ENCODE data around the gene RGS13.

Gene RGS13

DNA sequence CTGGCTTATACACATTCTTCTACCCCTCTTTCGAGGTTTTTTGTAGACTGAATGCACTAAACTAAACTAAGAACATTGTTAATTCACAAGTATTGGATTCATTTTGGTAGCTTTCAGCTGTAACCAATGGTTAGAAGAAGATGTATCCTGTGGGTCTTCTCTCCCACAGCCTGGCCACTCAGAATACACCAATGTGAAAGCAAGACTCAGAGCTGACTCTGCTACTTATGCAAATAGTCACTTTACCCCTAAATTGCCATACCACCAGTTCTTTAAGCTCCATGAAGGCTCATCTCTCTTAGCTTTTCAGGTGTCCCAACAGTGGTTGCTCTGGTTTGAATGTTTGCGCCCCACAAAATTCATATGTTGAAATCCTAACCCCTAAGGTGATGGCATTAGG is 60.1 kb downstream of the RGS13 start:
- Histone ChIP-seq H2AK5ac (ENCODE audit: low read depth, low read length) (no peak overlapping the region), H2BK15ac (ENCODE audit: low read length) (no peak overlapping the region), H3K14ac (ENCODE audit: low read length) (no peak overlapping the region), H2AFZ (ENCODE audit: low read length) (no peak overlapping the region), H3K27me3 (ENCODE audit: control insufficient read depth in 3 of 3, insufficient read depth in 3 of 3, low read depth in 1 of 3, low read length in 3 of 3) (no peaks in the 10 kb centered on the region), H2BK120ac (ENCODE audit: low read depth, low read length) (no peak overlapping the region), H3K9me3 (replicated peaks in 1 of 2; ENCODE audit: control insufficient read depth in 2 of 2, insufficient read depth in 1 of 2, low read depth in 1 of 2, low read length in 2 of 2) (no peaks in the 10 kb centered on the region), H3K18ac (ENCODE audit: low read length) (no peak overlapping the region), H3K23ac (ENCODE audit: low read depth, low read length, poor library complexity) (no peak overlapping the region), H3K9ac (ENCODE audit: low read depth, low read length, poor library complexity) (no peak overlapping the region), H2BK12ac (ENCODE audit: low read length) (no peak overlapping the region), H4K91ac (ENCODE audit: low read depth, low read length, poor library complexity) (no peak overlapping the region), H3K4me2 (ENCODE audit: insufficient read depth, low read length, poor library complexity, severe bottlenecking) (no peak overlapping the region), H3K36me3 (replicated peaks in 1 of 2; ENCODE audit: control insufficient read depth in 2 of 2, insufficient read depth in 2 of 2, low read length in 2 of 2) (no peaks in the 10 kb centered on the region), H4K8ac (ENCODE audit: low read depth, low read length) (no peak overlapping the region), H2BK5ac (ENCODE audit: low read length) (no peak overlapping the region), H3K4me3 (ENCODE audit: low read length in 2 of 2) (no peak overlapping the region), H3K27ac (replicated peaks; ENCODE audit: low read length) (no peak overlapping the region), H3K79me1 (ENCODE audit: low read depth, low read length) (no peaks in the 10 kb centered on the region), H3K4me1 (ENCODE audit: control insufficient read depth in 2 of 2, insufficient read depth in 1 of 2, low read depth in 1 of 2, low read length in 2 of 2) (no peaks in the 10 kb centered on the region), H3K4ac (ENCODE audit: low read length) (no peak overlapping the region)
- DNase-seq (ENCODE audit: low spot score), result no peak
- no CpG with 5 or more reads among the region's 2 CpGs for WGBS, 2 donors (ENCODE audit: extremely low coverage in 2 of 2, insufficient read length in 2 of 2, insufficient replicate concordance in 1 of 2)

DNA sequence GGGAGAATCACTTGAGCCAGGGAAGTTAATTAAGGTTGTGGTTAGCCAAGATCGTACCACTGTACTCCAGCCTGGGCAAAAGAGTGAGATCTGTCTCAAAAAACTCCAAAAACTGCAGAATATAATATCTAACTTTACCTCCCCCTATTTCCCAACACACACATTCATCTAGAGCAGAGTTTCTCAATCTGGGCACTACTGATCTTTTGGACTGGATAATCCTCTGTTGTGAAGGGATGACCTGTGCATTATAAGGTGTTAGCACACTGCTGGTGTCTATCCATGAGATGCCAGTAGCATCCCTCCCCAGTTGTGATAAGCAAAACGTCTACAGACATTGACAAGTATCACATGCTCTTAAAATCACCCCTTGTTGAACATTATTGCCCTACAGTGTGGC is 61.8 kb downstream of the RGS13 start:
- Histone ChIP-seq H3K27me3 (ENCODE audit: control insufficient read depth in 3 of 3, insufficient read depth in 3 of 3, low read depth in 1 of 3, low read length in 3 of 3) (no peaks in the 10 kb centered on the region), H2AFZ (ENCODE audit: low read length) (no peak overlapping the region), H2BK5ac (ENCODE audit: low read length) (no peak overlapping the region), H3K4ac (ENCODE audit: low read length) (no peak overlapping the region), H4K91ac (ENCODE audit: low read depth, low read length, poor library complexity) (no peak overlapping the region), H3K23ac (ENCODE audit: low read depth, low read length, poor library complexity) (no peak overlapping the region), H3K9me3 (replicated peaks in 1 of 2; ENCODE audit: control insufficient read depth in 2 of 2, insufficient read depth in 1 of 2, low read depth in 1 of 2, low read length in 2 of 2) (no peaks in the 10 kb centered on the region), H3K27ac (replicated peaks; ENCODE audit: low read length) (no peak overlapping the region), H2BK12ac (ENCODE audit: low read length) (no peak overlapping the region), H3K4me1 (ENCODE audit: control insufficient read depth in 2 of 2, insufficient read depth in 1 of 2, low read depth in 1 of 2, low read length in 2 of 2) (no peaks in the 10 kb centered on the region), H3K36me3 (replicated peaks in 1 of 2; ENCODE audit: control insufficient read depth in 2 of 2, insufficient read depth in 2 of 2, low read length in 2 of 2) (no peaks in the 10 kb centered on the region), H3K18ac (ENCODE audit: low read length) (no peak overlapping the region), H2AK5ac (ENCODE audit: low read depth, low read length) (no peak overlapping the region), H3K79me1 (ENCODE audit: low read depth, low read length) (no peaks in the 10 kb centered on the region), H4K8ac (ENCODE audit: low read depth, low read length) (no peak overlapping the region), H3K9ac (ENCODE audit: low read depth, low read length, poor library complexity) (no peak overlapping the region), H2BK120ac (ENCODE audit: low read depth, low read length) (no peak overlapping the region), H3K14ac (ENCODE audit: low read length) (no peak overlapping the region), H3K4me2 (ENCODE audit: insufficient read depth, low read length, poor library complexity, severe bottlenecking) (no peak overlapping the region), H3K4me3 (ENCODE audit: low read length in 2 of 2) (no peak overlapping the region), H2BK15ac (ENCODE audit: low read length) (no peak overlapping the region)
- no peak for DNase-seq (ENCODE audit: low spot score)
- no CpG with 5 or more reads among the region's 2 CpGs for WGBS, 2 donors (ENCODE audit: extremely low coverage in 2 of 2, insufficient read length in 2 of 2, insufficient replicate concordance in 1 of 2)

DNA sequence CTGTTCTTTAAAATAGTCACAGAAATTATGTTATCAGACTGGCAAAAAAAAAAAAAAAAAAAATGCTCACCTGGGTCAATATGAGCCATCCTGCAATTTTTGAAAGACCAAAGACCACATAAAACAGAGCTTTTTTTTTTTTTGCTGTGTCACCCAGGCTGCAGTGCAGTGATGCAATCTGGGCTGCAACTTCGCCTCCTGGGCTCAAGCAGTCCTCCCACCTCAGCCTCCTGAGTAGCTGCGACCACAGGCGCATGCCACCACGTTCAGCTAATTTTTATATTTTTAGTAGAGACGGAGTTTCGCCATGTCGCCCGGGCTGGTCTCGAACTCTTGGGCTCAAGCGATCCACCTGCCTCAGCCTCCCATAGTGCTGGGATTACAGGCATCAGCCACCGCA is 62.8 kb downstream of the RGS13 start:
- H3K4me3 ChIP-seq (ENCODE audit: low read length in 2 of 2), result no peak overlapping the region
- no peak overlapping the region for H4K91ac ChIP-seq (ENCODE audit: low read depth, low read length, poor library complexity)
- H3K4me1 ChIP-seq (ENCODE audit: control insufficient read depth in 2 of 2, insufficient read depth in 1 of 2, low read depth in 1 of 2, low read length in 2 of 2), result no peaks in the 10 kb centered on the region
- H2AFZ ChIP-seq (ENCODE audit: low read length), result no peak overlapping the region
- no peak overlapping the region for H3K14ac ChIP-seq (ENCODE audit: low read length)
- no peak overlapping the region for H3K9ac ChIP-seq (ENCODE audit: low read depth, low read length, poor library complexity)
- H2BK15ac ChIP-seq (ENCODE audit: low read length), result no peak overlapping the region
- no peaks in the 10 kb centered on the region for H3K36me3 ChIP-seq (replicated peaks in 1 of 2; ENCODE audit: control insufficient read depth in 2 of 2, insufficient read depth in 2 of 2, low read length in 2 of 2)
- no CpG with 5 or more reads among the region's 11 CpGs for whole genome bisulfite sequencing, 2 donors (ENCODE audit: extremely low coverage in 2 of 2, insufficient read length in 2 of 2, insufficient replicate concordance in 1 of 2)
- no peak overlapping the region for H2BK120ac ChIP-seq (ENCODE audit: low read depth, low read length)
- no peaks in the 10 kb centered on the region for H3K9me3 ChIP-seq (replicated peaks in 1 of 2; ENCODE audit: control insufficient read depth in 2 of 2, insufficient read depth in 1 of 2, low read depth in 1 of 2, low read length in 2 of 2)
- H3K27ac ChIP-seq (replicated peaks; ENCODE audit: low read length), result no peak overlapping the region
- no peak overlapping the region for H2BK12ac ChIP-seq (ENCODE audit: low read length)
- no peak overlapping the region for H2AK5ac ChIP-seq (ENCODE audit: low read depth, low read length)
- H3K23ac ChIP-seq (ENCODE audit: low read depth, low read length, poor library complexity), result no peak overlapping the region
- H3K27me3 ChIP-seq (ENCODE audit: control insufficient read depth in 3 of 3, insufficient read depth in 3 of 3, low read depth in 1 of 3, low read length in 3 of 3), result no peaks in the 10 kb centered on the region
- H3K4ac ChIP-seq (ENCODE audit: low read length), result no peak overlapping the region
- no peak overlapping the region for H2BK5ac ChIP-seq (ENCODE audit: low read length)
- DNase-seq (ENCODE audit: low spot score), result no peak
- no peaks in the 10 kb centered on the region for H3K79me1 ChIP-seq (ENCODE audit: low read depth, low read length)
- H3K18ac ChIP-seq (ENCODE audit: low read length), result no peak overlapping the region
- H4K8ac ChIP-seq (ENCODE audit: low read depth, low read length), result no peak overlapping the region
- no peak overlapping the region for H3K4me2 ChIP-seq (ENCODE audit: insufficient read depth, low read length, poor library complexity, severe bottlenecking)

DNA sequence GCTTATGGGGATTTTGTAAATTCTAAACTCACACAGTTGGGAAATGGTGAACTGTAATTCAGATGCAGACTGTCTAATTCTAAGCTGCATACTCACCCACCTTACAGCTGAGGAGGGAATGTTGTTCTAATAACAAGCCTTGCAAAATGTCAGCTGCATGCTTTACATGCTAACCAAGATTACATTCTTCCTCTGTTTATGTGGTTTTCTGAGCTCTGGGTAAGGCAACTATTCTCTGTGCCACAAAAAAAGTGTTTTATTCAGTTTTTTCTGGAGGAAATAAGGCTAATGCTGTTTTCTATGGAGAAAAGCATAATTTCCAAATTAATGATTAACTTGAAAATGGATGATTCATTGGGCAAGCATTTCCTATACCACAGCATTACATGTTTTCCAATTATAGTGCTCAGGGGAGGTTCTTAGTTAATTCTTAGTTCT is 64.9 kb downstream of the RGS13 start:
- Histone ChIP-seq H3K23ac (ENCODE audit: low read depth, low read length, poor library complexity) (no peak overlapping the region), H3K27me3 (ENCODE audit: control insufficient read depth in 3 of 3, insufficient read depth in 3 of 3, low read depth in 1 of 3, low read length in 3 of 3) (no peaks in the 10 kb centered on the region), H2AFZ (ENCODE audit: low read length) (peak overlapping the region; percentile 16), H2BK5ac (ENCODE audit: low read length) (no peak overlapping the region), H2AK5ac (ENCODE audit: low read depth, low read length) (no peak overlapping the region), H3K4ac (ENCODE audit: low read length) (no peak overlapping the region), H3K18ac (ENCODE audit: low read length) (no peak overlapping the region), H3K4me3 (ENCODE audit: low read length in 2 of 2) (no peak overlapping the region), H2BK15ac (ENCODE audit: low read length) (no peak overlapping the region), H2BK120ac (ENCODE audit: low read depth, low read length) (no peak overlapping the region), H3K4me1 (ENCODE audit: control insufficient read depth in 2 of 2, insufficient read depth in 1 of 2, low read depth in 1 of 2, low read length in 2 of 2) (no peaks in the 10 kb centered on the region), H2BK12ac (ENCODE audit: low read length) (no peak overlapping the region), H3K79me1 (ENCODE audit: low read depth, low read length) (no peaks in the 10 kb centered on the region), H3K9ac (ENCODE audit: low read depth, low read length, poor library complexity) (no peak overlapping the region), H4K8ac (ENCODE audit: low read depth, low read length) (no peak overlapping the region), H4K91ac (ENCODE audit: low read depth, low read length, poor library complexity) (no peak overlapping the region), H3K14ac (ENCODE audit: low read length) (no peak overlapping the region), H3K4me2 (ENCODE audit: insufficient read depth, low read length, poor library complexity, severe bottlenecking) (no peak overlapping the region), H3K27ac (replicated peaks; ENCODE audit: low read length) (no peak overlapping the region), H3K36me3 (replicated peaks in 1 of 2; ENCODE audit: control insufficient read depth in 2 of 2, insufficient read depth in 2 of 2, low read length in 2 of 2) (no peaks in the 10 kb centered on the region), H3K9me3 (replicated peaks in 1 of 2; ENCODE audit: control insufficient read depth in 2 of 2, insufficient read depth in 1 of 2, low read depth in 1 of 2, low read length in 2 of 2) (no peaks in the 10 kb centered on the region)
- no peak for DNase-seq (ENCODE audit: low spot score)

All from neuronal stem cell (in vitro differentiated cells).